Measurements from ENCODE around the gene ADGRE1.

Gene ADGRE1

GRCh38 chr19:6876748-6877147 is 10.6 kb upstream of the ADGRE1 start:
- DNase-seq: no peak

DNA sequence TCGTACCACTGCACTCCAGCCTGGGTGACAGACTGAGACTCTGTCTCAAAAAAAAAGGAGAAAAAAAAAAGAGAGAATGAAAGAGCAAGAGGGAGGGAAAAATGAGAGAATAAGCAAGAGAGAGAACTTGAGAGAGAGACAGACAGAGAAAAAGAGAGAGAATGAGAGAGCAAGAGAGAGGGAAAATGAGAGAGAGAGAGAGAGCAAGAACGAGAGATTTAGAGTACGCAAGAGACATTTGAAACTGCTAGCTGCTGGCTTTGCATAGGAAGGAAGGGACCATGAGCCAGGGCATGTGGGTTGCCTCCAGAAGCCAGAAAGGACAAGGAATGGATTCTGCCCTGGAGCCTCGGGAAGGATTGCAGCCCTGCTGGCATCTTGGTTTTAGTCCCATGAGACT is 9.6 kb upstream of the ADGRE1 start:
- DNase-seq: no peak

DNA sequence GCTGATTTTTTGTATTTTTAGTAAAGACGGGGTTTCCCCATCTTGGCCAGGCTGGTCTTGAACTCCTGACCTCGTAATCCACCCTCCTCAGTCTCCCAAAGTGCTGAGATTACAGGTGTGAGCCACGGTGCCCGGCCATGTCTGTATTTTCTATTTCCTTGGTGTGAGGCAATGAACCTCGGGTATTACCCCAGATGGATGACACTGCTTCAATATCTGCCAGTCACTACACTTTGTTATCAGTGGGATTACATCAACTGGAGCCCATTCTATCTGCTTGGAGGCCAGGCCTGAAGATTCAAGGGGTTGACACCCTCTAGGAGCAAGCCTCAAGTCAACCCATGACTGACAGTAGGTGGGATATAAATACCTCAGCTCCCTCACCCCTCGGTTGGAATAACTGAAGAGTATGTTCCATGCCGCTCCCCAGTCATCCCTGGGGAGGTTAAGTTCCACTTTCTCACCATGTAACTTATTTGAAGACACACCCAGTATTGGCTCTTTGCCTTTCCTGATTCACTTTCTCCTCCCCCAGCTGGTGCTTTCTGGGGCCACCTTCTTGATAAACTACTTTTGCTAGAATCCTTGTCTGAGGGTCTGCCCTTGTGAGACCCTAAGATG is 992 bp upstream of the ADGRE1 start:
- no peak for DNase-seq

- no peak for DNase-seq
Measured at GRCh38 chr19:6888967-6889366, 1.6 kb downstream of the ADGRE1 start.

- peak; percentile 21 for DNase-seq
Measured at GRCh38 chr19:6890401-6890913, 3.1 kb downstream of the ADGRE1 start.

GRCh38 chr19:6890938-6891337 is 3.6 kb downstream of the ADGRE1 start:
- DNase-seq: peak; percentile 19

GRCh38 chr19:6891761-6892385 is 4.5 kb downstream of the ADGRE1 start:
- peak; percentile 77 for DNase-seq

DNA sequence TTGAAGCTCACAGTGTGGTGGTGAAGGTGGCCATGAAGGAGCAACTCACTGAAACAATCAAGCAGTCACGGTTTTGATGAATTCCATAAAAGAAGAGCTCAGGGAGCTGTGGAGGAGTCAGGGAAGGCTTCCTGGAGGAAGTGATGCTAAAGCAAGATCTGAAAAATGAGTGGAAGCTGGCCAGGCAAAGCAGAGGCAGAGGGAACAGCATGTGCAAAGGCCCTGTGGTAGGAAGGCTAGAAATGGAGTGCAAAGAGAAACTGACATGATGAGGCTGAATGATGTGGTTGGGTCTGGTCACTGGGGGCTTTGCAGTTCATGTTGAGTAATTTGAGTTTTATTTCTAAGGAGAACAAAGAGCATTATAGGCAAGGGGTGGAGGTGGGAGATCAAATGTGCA is 6.9 kb downstream of the ADGRE1 start:
- no peak for DNase-seq

- no peak for DNase-seq
Measured at GRCh38 chr19:6903446-6903845, 16.1 kb downstream of the ADGRE1 start.

- DNase-seq: no peak
Measured at GRCh38 chr19:6906559-6907060, 19.2 kb downstream of the ADGRE1 start.

DNA sequence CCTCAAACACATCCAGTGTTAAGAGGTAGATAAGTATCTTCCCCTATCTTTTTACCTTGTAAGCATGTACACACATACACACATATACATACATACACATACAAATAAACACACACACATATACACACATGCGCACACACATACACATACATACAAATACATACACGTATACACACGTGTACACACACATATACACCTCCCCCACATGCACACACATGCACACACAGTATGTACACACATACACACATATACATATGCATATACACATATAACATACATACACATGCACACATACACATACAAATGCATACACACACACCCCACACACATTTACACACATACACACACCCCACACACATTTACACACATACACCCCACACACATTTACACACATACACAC is 24.1 kb downstream of the ADGRE1 start:
- DNase-seq: no peak

- DNase-seq: no peak
Measured at GRCh38 chr19:6914321-6914720, 26.9 kb downstream of the ADGRE1 start.

DNA sequence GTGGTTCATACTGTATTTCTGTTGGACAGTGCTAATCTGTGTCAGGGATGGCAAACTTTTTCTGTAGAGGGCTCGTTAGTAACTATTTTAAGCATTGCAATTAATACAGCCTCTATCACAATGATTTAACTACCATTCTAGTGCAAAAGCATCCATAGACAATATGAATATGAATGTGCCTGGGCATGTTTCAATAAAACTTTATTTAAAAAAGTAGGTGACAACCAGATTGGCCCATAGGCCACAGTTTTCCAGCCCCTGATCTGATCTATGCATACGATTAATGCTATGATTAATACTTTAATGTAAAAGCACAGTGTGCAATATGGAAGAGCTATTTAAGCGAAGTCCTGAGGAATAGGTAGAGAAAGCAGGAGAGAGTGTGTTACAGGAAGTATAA is 29.6 kb downstream of the ADGRE1 start:
- no peak for DNase-seq

- DNase-seq: peak; percentile 30
Measured at GRCh38 chr19:6925386-6925785, 38.0 kb downstream of the ADGRE1 start.

GRCh38 chr19:6925801-6926751 is 38.7 kb downstream of the ADGRE1 start:
- peak; percentile 18 for DNase-seq

- DNase-seq: no peak
Measured at GRCh38 chr19:6930190-6930589, 42.8 kb downstream of the ADGRE1 start.

- DNase-seq: no peak
Measured at GRCh38 chr19:6935069-6935468, 47.7 kb downstream of the ADGRE1 start.

DNA sequence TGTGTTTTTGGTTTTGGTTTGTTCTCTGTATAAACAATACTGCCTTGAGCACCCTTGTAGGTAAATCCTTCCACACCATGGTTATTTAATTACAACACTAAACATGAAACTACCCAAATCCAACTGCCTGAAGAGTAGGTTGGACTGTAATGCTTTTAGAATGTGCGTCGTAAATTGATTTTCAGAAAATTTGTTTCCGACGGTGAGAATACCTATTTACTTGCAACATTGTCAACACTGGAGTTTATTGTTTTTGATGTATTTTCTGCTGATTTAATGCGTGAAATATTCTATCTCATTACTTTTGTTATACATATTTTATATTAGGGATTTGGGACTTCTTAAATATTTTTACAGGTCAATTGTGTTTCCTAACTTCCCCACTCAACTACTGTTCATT is 48.2 kb downstream of the ADGRE1 start:
- no peak for DNase-seq

DNA sequence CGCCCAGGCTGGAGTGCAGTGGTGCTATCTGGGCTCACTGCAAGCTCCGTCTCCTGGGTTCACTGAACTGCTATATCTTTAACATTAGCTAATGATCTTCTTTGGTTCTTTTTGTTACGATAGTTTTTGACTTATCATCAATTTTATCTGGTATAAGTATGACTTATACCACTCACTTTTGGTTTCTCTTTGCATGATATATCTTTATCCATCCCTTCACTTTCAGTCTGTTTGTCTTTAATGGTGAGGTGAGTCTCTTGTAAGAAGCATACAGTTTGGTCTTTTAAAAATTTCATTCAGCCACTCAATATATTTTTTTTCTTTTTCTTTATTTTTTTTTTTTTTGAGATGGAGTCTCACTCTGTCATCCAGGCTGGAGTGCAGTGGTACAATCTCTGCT is 58.4 kb downstream of the ADGRE1 start:
- DNase-seq: no peak

- no peak for DNase-seq
Measured at GRCh38 chr19:6947745-6948144, 60.4 kb downstream of the ADGRE1 start.

DNA sequence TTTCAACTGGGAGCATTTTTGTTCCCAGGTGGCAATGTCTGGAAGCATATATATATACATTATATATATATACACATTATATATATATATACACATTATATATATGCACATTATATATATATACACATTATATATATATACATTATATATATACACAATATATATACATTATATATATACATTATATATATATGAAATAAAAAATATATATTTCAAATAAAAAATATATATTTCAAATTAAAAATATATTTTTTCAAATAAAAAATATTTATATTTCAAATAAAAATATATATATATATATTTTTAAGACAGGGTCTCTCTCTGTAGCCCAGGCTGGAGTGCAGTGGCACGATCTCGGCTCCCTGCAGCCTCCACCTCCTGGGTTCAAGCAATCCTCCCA is 61.5 kb downstream of the ADGRE1 start:
- DNase-seq: no peak

GRCh38 chr19:6952956-6953355 is 65.6 kb downstream of the ADGRE1 start:
- DNase-seq: no peak

DNA sequence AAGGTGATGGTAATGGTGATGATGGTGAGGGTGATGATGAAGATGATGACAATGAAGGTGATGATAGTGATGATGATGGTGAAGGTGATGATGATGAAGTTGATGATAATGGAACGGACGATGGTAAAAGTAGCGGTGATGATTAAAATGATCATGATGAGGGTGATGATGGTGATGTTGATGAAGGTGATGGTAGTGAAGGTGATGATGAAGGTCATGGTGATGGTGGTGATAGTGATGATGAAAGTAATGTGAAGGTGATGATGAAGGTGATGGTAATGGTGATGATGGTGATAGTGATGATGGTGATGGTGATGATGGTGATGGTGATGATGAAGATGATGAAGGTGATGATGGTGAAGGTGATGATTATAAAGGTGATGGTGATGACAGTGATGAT is 67.7 kb downstream of the ADGRE1 start:
- no peak for DNase-seq

GRCh38 chr19:6956573-6956972 is 69.2 kb downstream of the ADGRE1 start:
- DNase-seq: no peak

All from hematopoietic multipotent progenitor cell treated with erythropoietin and hydrocortisone succinate and interleukin-3 and kit ligand, for 6 days (in vitro differentiated cells).